HepG2 (cell line): ENCODE data around the gene KRT79. TPM values are rescaled to one million over a fixed set of nuclear protein-coding genes. Genes with fewer than 3 reads are reported as not detected.

Experiments
- HDAC2 ChIP-seq: sonication (generic); formaldehyde crosslinking; IDR thresholded peaks from 2 replicates; pipeline ENCODE4 v1.4.0; 2020; ENCODE audit warnings: missing genetic modification reagents
- HNRNPLL ChIP-seq: fragments of 200-400 bp; formaldehyde crosslinking; IDR thresholded peaks from 2 replicates; pipeline ENCODE4 v1.6.1; 2017; ENCODE audit warnings: mild to moderate bottlenecking, low read depth, low read length; ENCODE audit not compliant: poor library complexity, severe bottlenecking
- RNF2 ChIP-seq: fragments of 450-650 bp; conservative IDR thresholded peaks from 2 replicates; pipeline ENCODE4 v1.6.1; 2016; ENCODE audit warnings: low read depth
- ZNF660 ChIP-seq: sonication (generic); formaldehyde crosslinking; IDR thresholded peaks from 2 replicates; pipeline ENCODE4 v1.5.1; 2020; ENCODE audit warnings: mild to moderate bottlenecking, low read depth, missing genetic modification reagents, borderline replicate concordance
- polyA plus RNA-seq, 8 experiments: library from polyadenylated mRNA; depleted of rRNA in 3 of 8; stranded (reverse) in 7 of 8; unstranded in 1 of 8; fragments of >200 nt; fragmentation: Illumina TruSeq in 4 of 8; extraction: Trizol in 4 of 8; gene quantifications; 2 replicates each; pipeline versions ENCODE4 v1.2.1 to v1.2.3, GENCODE V29; 2011 to 2016; ENCODE audit warnings: low read depth in 4 of 8, missing spikeins in 1 of 8, mixed read lengths in 1 of 8; ENCODE audit not compliant: insufficient read depth in 1 of 8
- total RNA-seq, 5 experiments: library from RNA; depleted of rRNA; stranded (reverse); fragments of >200 nt; fragmentation: Illumina TruSeq; extraction: Trizol; gene quantifications; 2 replicates each; pipeline ENCODE4 v1.2.3, GENCODE V29; 2016; ENCODE audit warnings: low read depth in 1 of 5
- TF ChIP-seq, protein P1 (sequence below): sonication (generic); formaldehyde crosslinking; IDR thresholded peaks from 2 replicates; pipeline ENCODE4 v1.8.1; 2023; ENCODE audit warnings: mild to moderate bottlenecking, inconsistent platforms, moderate library complexity, missing genetic modification reagents, borderline replicate concordance
- TF ChIP-seq, protein P2 (sequence below): sonication (generic); formaldehyde crosslinking; IDR thresholded peaks from 2 replicates; pipeline ENCODE4 v1.5.0; 2020; ENCODE audit warnings: mild to moderate bottlenecking, missing genetic modification reagents, borderline replicate concordance
- TF ChIP-seq, protein P3 (sequence below): sonication (generic); formaldehyde crosslinking; IDR thresholded peaks from 2 replicates; pipeline ENCODE4 v1.5.0; 2020; ENCODE audit warnings: mild to moderate bottlenecking, missing genetic modification reagents

The KRT79 gene
- total and polyA plus RNA-seq, 2 of the 13 experiments (the other 11 are each of a cell fraction or from before 2014, with no cell fraction given), result 0.09 TPM; not detected in 1

GRCh38 chr12:52797529-52797894 lies 36.6 kb downstream of the KRT79 start (continued):
- TF ChIP-seq ZNF660 (no peak), HDAC2 (CRISPR knock-in tag) (no peak), RNF2 (no peak), HNRNPLL (no peak)
- TF ChIP-seq, protein P1, sequence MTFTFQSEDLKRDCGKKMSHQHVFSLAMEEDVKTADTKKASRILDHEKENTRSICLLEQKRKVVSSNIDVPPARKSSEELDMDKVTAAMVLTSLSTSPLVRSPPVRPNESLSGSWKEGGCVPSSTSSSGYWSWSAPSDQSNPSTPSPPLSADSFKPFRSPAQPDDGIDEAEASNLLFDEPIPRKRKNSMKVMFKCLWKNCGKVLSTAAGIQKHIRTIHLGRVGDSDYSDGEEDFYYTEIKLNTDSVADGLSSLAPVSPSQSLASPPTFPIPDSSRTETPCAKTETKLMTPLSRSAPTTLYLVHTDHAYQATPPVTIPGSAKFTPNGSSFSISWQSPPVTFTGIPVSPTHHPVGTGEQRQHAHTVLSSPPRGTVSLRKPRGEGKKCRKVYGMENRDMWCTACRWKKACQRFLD (CRISPR knock-in tag), result no peak
- TF ChIP-seq, protein P2, sequence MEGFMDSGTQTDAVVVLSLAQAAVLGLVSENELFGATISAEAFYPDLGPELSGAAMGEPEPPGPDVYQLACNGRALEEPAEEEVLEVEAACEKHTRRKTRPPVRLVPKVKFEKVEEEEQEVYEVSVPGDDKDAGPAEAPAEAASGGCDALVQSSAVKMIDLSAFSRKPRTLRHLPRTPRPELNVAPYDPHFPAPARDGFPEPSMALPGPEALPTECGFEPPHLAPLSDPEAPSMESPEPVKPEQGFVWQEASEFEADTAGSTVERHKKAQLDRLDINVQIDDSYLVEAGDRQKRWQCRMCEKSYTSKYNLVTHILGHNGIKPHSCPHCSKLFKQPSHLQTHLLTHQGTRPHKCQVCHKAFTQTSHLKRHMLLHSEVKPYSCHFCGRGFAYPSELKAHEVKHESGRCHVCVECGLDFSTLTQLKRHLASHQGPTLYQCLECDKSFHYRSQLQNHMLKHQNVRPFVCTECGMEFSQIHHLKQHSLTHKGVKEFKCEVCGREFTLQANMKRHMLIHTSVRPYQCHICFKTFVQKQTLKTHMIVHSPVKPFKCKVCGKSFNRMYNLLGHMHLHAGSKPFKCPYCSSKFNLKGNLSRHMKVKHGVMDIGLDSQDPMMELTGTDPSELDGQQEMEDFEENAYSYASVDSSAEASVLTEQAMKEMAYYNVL, result no peak
- TF ChIP-seq, protein P3, sequence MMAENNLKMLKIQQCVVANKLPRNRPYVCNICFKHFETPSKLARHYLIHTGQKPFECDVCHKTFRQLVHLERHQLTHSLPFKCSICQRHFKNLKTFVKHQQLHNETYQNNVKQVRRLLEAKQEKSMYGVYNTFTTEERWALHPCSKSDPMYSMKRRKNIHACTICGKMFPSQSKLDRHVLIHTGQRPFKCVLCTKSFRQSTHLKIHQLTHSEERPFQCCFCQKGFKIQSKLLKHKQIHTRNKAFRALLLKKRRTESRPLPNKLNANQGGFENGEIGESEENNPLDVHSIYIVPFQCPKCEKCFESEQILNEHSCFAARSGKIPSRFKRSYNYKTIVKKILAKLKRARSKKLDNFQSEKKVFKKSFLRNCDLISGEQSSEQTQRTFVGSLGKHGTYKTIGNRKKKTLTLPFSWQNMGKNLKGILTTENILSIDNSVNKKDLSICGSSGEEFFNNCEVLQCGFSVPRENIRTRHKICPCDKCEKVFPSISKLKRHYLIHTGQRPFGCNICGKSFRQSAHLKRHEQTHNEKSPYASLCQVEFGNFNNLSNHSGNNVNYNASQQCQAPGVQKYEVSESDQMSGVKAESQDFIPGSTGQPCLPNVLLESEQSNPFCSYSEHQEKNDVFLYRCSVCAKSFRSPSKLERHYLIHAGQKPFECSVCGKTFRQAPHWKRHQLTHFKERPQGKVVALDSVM (CRISPR knock-in tag), result no peak
- TF ChIP-seq, all 625 proteins: peak for 0
